IPS DF 6.9 (cell line): Measurements from ENCODE around the gene TANK.
"Not testable (repeated sequence)": the region's sequence is repeated elsewhere in the genome, so short reads cannot be mapped to it uniquely, and the experiment has no call there.

Experiments used
- DNase-seq: peaks from one replicate; pipeline ENCODE4 v3.0.0-alpha.2; 2013; ENCODE audit warnings: low read depth, low spot score
- H3K27ac ChIP-seq: one replicate; pipeline ENCODE4 v1.5.1; 2013; ENCODE audit warnings: low read length, control low read depth
- H3K27me3 ChIP-seq: 2 replicates; pipeline ENCODE4 v1.6.1; 2013; ENCODE audit warnings: mild to moderate bottlenecking, low read length; ENCODE audit not compliant: control insufficient read depth, insufficient read depth
- H3K36me3 ChIP-seq: 2 replicates; pipeline ENCODE4 v1.6.1; 2013; ENCODE audit warnings: low read length; ENCODE audit not compliant: control insufficient read depth, insufficient read depth
- H3K4me1 ChIP-seq: 2 replicates; pipeline ENCODE4 v1.6.1; 2013; ENCODE audit warnings: low read length; ENCODE audit not compliant: control insufficient read depth, insufficient read depth
- H3K4me3 ChIP-seq: 2 replicates; pipeline ENCODE4 v1.5.1; 2013; ENCODE audit warnings: mild to moderate bottlenecking, low read length
- H3K9me3 ChIP-seq: 2 replicates; pipeline ENCODE4 v1.6.1; 2013; ENCODE audit warnings: low read length, inconsistent platforms; ENCODE audit not compliant: control insufficient read depth, insufficient read depth
- WGBS: extraction: QIAGEN DNeasy Blood & Tissue Kit; methylation state at CpG from one replicate; pipeline ENCODE4 v1.1.7; 2013; ENCODE audit warnings: mixed read lengths, missing lambda C conversion rate; ENCODE audit not compliant: insufficient read length, insufficient coverage; 5-methylcytosine and 5-hydroxymethylcytosine counted together

Gene TANK

GRCh38 chr2:161278564-161279229 lies 118.5 kb downstream of the TANK start:
- H3K4me3 ChIP-seq, H3K9me3 ChIP-seq, H3K27ac ChIP-seq, H3K27me3 ChIP-seq, H3K36me3 ChIP-seq, H3K4me1 ChIP-seq: not testable (repeated sequence)
- peak; percentile 58 for DNase-seq
- no CpG with 5 or more reads among the region's 11 CpGs for WGBS

- DNase-seq, result not testable (repeated sequence)
These were observed 119.1 kb downstream of the TANK start for GRCh38 chr2:161279230-161279815.

GRCh38 chr2:161280906-161281323 lies 120.7 kb downstream of the TANK start:
- not testable (repeated sequence) for H3K27me3 ChIP-seq, H3K9me3 ChIP-seq, H3K36me3 ChIP-seq, H3K27ac ChIP-seq, H3K4me1 ChIP-seq, H3K4me3 ChIP-seq
- no CpG with 5 or more reads among the region's 18 CpGs for WGBS
- DNase-seq, result peak; percentile 61

More at GRCh38 chr2:161279230-161279815, 119.1 kb downstream of the TANK start:
- H3K4me1 ChIP-seq, H3K9me3 ChIP-seq, H3K27ac ChIP-seq, H3K27me3 ChIP-seq, H3K36me3 ChIP-seq, H3K4me3 ChIP-seq: not testable (repeated sequence)
- WGBS, result no CpG with 5 or more reads among the region's 5 CpGs

GRCh38 chr2:161281615-161282310 lies 121.5 kb downstream of the TANK start:
- not testable (repeated sequence) for DNase-seq, H3K27me3 ChIP-seq, H3K27ac ChIP-seq, H3K36me3 ChIP-seq, H3K4me3 ChIP-seq, H3K4me1 ChIP-seq, H3K9me3 ChIP-seq
- WGBS, result no CpG with 5 or more reads among the region's 11 CpGs

GRCh38 chr2:161282311-161282644 lies 122.0 kb downstream of the TANK start:
- not testable (repeated sequence) for H3K4me3 ChIP-seq, H3K27me3 ChIP-seq, H3K4me1 ChIP-seq, DNase-seq, H3K9me3 ChIP-seq, H3K36me3 ChIP-seq, H3K27ac ChIP-seq
- WGBS, result no CpG with 5 or more reads among the region's 9 CpGs

- no CpG with 5 or more reads among the region's 1 CpG for WGBS
- Histone ChIP-seq H3K36me3 (no peaks in the 10 kb centered on the region), H3K9me3 (no peaks in the 10 kb centered on the region), H3K27me3 (no peaks in the 10 kb centered on the region), H3K27ac (no peak overlapping the region), H3K4me3 (no peak overlapping the region), H3K4me1 (no peaks in the 10 kb centered on the region)
- DNase-seq, result no peak
These were observed 123.7 kb downstream of the TANK start for GRCh38 chr2:161283926-161284325.
